Measurements from ENCODE around the gene SMC1A.
"Not testable (repeated sequence)": the region's sequence is repeated elsewhere in the genome, so short reads cannot be mapped to it uniquely, and the experiment has no call there.

Gene SMC1A

DNA sequence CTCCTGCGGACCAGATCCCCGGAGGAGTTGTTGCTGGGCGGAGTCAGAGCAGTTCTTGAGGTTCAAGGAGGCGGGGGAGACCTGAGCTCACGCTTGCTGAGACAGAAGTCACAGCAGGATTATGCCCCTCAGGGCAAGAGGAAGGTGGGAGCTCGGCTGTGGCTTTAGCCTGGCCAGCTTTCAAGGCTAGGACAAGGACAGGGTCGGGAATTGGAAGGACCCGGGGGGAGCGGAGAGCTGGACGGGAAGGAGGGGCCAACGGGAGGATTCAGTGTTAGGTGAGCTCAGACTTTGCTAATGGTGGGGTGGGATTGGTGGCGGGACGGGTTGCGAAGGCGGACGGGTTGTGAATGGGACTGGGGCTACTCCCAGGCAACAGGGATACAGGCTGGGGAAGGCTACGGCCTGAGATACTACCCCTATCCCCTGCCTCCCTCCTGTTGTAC, 430 bp upstream of the SMC1A start, which contains the start of gene RIBC1:
RIBC1 (plus strand) TSS at position 13 of the 446 bp plus-strand sequence. CDS start 3,404 bp downstream, outside the sequence.
- DNase-seq (ENCODE audit: low read depth in 2 of 3, low spot score in 2 of 3) = no peak

DNA sequence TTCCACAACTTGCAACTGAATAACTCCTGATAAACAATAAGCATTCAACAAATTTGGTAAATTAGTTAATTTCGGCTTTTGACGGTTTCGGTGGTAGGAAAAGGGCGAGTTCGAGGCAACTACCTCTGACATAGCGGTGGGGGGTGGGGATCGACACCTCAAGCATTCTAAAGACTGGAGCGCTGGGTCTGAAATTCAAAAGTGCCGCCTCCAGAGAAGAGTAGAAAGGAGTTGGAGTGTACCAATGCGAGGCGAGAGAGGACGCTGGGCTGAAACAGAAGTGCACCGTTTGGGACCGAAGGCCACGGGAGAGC, 725 bp downstream of the SMC1A start:
- no peak for DNase-seq (ENCODE audit: low read depth in 2 of 3, low spot score in 2 of 3)

DNA sequence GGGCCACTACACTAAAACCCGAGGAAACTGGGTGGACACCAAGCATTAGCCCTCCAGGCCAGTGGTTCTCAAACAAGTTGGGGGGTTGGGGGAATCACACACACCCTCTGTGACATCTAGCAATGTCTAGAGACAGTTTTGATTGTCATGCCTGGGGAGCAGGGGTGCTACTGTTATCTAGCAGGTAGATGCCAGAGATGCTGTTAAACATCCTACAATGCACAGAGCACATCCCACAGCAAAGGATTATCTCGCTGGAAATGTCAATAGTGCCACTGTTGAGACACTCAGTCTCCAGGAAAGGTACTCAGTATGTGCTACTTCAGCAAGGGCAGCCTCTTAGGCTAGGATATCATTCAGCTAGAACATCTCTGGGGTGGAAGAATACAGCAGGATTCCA, 1.3 kb downstream of the SMC1A start:
- no peak for DNase-seq (ENCODE audit: low read depth in 2 of 3, low spot score in 2 of 3)

DNA sequence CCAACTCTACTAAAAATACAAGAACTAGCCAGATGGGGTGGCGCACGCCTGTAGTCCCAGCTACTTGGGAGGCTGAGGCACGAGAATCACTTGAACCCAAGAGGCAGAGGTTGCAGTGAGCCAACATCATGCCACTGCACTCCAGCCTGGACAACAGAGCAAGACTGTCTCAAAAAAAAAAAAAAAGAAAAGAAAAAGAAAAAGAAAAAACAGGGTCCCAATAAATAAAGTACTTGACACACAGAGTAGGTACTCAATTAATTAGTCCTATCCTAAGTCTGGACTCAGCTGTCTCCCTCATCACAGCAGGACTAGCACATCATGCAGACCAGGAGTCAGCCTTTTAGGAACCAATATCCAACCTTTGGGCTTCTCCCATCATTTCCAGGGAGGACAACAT, 2.1 kb downstream of the SMC1A start:
- DNase-seq (ENCODE audit: low read depth in 2 of 3, low spot score in 2 of 3) = not testable (repeated sequence)

DNA sequence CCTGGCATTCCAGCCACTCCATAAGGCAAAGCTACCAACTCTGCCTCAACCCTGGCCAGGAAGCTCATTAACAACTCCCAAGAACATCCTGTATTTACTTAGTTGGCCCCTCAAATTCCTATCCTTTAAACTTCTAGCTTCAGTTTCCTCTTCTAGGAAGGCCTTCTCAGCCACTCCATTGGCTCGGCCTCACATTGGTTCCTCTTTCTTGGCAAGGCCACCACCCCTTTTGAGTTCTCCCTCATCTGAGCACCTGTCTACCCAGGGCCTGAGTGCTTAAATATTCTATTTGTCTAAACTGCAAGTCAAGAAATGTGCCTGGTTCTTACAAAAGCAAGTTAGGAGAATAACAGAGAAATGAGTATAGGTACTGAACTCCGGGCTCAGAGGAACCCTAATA, 10.0 kb downstream of the SMC1A start:
- DNase-seq (ENCODE audit: low read depth in 2 of 3, low spot score in 2 of 3) = no peak

DNA sequence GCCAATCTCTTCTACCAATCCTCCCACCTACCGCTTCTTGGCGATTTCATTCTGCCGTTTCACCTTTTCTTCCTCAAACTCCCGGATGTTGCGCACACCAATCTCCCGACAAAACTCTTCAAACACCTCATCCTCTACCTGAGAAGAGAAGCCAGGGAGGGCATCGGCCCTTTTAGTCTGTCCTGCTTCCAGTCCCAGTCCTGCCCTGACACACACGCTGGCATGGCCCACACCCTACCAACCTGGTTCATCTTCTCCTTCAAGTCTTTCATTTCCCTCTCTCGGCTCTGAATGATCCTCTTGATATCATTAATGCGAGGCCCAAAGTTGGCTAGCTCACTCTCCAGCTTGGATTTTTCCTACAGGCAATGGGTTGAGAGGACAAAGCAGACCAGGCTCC, 18.9 kb downstream of the SMC1A start:
- DNase-seq (ENCODE audit: low read depth in 2 of 3, low spot score in 2 of 3) = no peak

DNA sequence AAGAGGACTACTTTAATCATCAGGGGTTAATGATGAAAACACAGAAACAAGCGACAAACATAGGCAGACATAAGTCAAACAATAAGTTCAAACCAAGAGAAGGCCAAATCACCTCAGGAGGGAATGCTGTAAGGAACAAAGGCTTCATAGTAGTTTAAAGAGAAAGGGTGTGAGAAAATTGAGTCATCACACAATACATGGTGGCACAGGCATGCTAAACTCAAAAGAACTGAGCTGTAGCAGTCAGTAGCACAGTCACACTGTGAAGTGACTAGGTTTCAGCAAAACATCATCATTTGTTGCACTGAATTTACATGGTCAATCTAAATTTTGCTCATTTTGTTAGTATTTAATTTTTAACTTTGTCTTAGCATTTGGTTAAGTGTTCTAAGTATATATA, 24.2 kb downstream of the SMC1A start:
- DNase-seq (ENCODE audit: low read depth in 2 of 3, low spot score in 2 of 3) = no peak

DNA sequence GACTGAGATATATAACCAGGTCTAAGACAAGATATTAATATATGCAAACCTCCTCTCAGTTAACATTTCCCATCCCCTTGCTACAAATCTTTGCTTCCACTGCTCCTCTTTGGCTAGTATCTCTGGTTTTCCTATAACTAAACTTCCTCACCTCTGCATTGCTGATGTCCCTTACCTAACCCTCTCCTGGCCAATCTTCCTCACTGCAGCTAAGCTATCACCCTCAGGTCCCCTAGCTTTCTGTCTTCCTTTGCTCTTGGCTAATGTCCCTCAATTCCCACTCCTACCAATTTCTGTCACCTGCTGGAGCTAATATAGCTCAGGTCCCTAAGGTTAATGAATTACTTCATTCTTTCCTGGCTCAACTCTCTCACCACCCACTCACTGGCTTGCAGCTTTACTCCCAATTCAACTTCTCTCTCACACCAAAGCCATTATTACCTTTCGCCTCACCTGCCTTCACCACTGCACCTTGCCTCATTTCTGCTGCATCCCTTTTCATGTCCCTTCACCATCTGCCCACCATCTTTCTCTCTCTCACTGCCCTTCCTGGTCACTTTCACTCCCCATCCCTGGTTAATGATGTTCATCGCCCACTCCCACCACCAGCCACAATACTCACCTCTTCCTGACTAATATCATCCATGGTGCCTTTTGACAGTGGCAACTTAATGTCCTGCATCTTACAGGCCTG, 26.7 kb downstream of the SMC1A start:
- DNase-seq (ENCODE audit: low read depth in 2 of 3, low spot score in 2 of 3) = no peak

DNA sequence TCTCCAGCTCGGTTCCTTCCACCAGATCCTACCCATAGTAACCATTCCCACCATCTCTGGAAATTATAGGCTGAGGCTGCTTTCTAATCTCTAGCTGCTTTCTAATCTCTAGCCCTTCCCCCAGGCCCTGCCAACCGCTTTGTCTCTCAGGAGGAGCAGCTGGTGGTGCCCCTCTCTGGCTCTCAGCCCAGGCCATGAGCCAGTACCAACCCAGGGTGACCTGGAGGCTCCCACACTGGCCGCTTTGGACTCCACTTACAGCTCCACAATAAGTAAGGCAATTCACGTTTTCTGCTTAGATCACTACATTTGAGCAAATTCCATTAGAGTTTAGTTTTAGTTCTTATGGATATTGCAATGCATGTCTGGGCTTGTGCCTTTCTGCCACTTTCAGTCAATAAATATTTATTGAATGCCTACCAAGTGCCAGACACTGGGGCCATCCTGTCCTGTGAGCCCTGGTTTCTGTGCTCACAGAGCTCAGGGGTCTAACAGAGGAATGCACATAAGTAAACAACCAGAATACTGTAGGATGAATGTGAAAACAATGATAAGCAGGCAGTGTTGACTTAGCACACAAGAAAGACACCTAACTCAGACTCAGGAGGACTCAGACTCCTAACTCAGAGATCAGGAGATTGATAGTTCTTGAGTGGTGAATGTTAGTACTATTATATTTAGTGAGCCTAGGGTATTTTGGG, 38.9 kb downstream of the SMC1A start:
- no peak for DNase-seq (ENCODE audit: low read depth in 2 of 3, low spot score in 2 of 3)

DNA sequence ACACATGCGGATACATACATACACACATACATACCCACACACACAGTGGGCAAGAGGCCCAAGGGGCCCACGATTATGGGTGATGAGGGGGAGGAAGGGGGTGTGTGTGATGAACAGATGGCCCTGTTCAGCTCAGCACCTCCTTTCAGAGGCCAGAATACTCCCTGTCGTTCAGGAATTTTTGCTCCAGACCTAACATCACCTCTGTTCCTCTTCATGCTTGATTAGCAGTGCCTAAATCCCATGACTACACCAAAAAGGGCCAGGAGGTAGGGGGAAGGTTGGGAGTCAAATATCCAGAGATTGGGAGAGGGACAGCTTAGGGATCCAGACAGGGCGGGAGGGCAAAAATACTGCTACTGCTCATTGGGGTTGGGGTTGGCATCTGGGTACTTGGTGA, 42.7 kb downstream of the SMC1A start:
- DNase-seq (ENCODE audit: low read depth in 2 of 3, low spot score in 2 of 3) = no peak

DNA sequence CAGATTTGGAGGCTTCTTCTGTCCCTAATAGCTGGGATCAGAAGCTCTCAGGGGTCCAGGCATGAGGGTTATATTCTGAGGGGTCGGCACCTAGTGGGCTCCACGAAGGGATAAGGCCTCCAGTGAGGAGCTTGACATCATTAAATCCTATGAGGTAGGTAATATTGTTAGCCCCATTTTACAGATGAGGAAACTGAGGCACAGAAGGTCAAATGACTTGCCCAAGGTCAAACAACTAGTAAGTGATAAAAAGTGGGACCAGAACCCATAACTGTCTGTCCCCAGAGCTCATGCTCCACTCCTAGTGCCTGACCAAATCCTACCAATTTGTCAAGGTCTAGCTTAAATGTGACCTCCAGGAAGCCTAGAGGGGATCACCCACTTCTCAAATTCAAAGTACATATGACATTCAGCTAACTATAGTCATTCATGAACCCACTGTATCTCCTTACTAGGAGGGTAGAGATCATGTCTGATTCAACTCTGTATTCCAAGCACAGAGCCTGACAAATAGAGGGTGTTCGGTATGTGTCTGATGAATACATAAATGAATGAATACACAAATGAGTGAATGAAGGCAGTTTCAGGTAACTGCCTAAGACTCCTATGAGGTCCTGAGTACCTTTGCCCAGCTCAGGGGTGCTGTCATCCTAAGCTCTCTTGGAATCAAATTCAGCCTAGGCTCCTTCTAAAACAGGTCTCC, 43.3 kb downstream of the SMC1A start:
- DNase-seq (ENCODE audit: low read depth in 2 of 3, low spot score in 2 of 3) = no peak

DNA sequence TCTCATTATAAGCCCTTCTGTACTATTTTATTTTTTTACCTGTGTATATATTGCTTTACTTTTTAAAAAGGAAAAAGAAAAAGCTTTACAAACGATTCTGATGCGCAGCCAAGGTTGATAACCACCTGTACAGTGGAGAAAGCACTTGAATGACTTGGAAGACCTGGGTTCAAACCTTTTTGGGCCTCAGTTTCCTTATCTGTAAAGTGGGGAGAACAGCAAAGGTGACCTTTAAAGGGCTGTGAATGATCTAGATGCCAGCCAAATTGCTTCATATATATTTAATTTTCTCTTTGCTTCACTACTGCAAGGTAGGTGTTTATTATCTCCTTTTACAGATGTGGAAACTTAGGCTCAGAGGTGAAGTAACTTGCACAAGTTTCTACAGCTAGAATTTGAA, 45.0 kb downstream of the SMC1A start:
- no peak for DNase-seq (ENCODE audit: low read depth in 2 of 3, low spot score in 2 of 3)

DNA sequence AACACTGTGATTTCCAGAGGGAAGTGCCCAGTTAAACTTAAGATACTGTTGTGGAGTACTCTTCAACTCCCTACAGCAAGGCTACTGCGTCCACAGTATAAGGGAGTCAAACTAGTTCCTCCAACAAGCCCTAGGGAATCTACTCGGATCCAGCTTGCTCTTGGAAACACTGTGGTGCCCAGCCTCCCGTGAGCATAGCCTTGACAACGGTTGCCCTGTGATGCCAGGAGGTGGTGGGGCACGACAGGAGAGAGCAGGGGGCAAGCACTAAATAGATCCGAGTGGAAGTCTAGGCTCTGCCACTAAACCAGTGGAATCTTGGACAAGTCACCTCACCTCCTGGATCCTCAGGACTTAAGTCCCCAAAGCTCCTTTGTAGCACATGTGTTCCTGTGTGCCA, 45.6 kb downstream of the SMC1A start:
- no peak for DNase-seq (ENCODE audit: low read depth in 2 of 3, low spot score in 2 of 3)

DNA sequence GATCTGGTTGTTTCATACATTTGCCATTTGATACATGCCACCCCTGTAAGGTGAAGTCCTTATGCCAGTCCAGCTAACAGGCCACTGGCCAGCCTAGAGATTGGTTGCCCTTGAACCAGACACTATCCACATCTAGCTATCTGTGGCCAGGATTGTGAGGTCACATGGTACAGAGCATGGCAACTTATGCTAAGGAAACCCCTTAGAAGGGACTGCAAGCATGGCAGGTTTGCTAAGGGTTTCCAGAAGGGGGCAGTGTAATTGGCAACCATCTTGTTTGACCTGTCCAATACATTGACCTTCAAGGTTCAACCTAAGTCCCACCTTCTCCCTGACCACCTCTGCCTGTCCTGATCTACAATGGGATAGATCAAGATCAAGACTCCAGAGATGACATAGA, 47.5 kb downstream of the SMC1A start:
- no peak for DNase-seq (ENCODE audit: low read depth in 2 of 3, low spot score in 2 of 3)

DNA sequence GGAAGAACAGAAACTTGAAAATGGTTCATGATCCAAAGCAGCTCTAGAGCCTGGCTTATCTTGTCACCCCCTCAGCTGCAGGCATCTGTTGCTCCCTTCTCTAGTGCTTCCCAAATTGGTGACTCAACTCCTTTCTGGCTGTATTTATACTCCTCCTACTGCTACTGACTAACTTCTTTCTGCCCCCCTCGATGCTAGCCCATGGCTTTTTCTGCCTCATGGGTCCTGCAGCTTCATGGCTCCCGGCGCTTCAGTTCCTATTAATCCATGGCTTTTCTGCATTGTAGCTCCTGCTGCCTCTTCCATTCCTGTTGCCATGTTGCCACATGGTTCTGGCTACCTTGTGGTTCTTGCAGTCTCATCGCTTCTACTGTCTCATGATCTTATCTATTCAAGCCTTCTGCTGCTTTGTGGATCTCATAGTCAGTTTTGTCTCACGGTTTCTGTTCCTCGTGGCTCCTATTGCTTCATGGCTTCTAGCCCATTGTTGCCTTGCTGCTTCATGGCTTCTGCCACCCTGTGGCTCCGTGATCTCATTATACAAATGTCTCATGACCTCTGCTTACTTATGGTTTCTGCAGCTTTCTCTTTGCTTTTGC, 48.1 kb downstream of the SMC1A start:
- DNase-seq (ENCODE audit: low read depth in 2 of 3, low spot score in 2 of 3) = no peak

DNA sequence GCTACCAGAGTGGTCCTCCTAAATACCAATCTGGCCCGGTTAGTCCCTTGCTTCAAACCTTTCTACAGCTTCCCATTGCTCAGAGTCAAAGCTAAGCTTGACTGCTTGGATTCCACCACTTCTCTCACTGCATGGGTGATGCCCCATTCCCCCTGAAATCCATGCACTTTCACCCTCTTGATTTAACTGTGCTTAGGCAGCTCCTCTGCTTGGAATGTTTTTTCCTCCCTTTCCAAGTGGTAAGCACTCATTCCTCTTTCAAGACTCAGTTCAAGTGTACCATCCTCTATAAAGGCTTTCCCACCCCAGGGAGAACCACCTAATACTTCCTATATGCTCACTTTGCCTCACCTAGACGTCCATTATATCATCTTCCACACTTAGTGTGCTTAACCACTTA, 49.1 kb downstream of the SMC1A start:
- DNase-seq (ENCODE audit: low read depth in 2 of 3, low spot score in 2 of 3) = no peak

DNA sequence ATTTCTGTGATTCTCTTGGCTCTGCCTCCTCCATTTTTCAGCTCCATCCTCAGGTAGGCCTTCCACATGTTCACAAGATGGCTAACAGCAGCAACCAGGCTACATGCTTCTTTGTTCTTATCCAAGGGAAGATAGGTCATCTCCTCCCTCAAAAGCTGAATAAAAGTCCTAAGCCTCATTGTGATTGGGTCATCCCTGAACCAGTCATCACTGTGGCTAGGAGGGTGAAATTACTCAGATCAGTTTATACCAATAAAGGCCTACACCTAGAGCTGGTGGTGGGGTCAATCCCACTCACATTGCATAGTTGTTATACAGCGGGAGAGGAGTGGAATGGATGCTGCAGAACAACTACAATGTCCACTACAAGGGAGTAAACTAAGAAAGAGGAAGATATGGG, 56.0 kb downstream of the SMC1A start:
- not testable (repeated sequence) for DNase-seq (ENCODE audit: low read depth in 2 of 3, low spot score in 2 of 3)

DNA sequence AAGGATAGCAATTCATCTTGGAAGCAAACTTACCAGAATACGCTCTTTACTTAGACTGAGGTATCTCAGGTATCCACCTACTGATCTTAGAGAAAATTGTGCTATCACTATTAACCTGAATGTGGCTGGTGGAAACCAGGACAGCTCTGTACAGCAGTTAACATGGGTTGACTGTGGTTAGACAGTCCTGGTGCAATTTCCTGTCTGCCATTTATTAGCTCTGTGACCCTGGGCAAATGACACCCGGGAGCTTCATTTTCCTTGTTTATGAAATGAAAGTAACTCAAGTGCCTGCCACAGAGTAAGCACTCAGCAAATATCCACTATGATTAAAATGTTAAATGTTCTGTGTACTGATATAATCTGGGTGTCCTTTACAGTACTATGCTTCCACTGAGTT, 60.0 kb downstream of the SMC1A start:
- no peak for DNase-seq (ENCODE audit: low read depth in 2 of 3, low spot score in 2 of 3)

DNA sequence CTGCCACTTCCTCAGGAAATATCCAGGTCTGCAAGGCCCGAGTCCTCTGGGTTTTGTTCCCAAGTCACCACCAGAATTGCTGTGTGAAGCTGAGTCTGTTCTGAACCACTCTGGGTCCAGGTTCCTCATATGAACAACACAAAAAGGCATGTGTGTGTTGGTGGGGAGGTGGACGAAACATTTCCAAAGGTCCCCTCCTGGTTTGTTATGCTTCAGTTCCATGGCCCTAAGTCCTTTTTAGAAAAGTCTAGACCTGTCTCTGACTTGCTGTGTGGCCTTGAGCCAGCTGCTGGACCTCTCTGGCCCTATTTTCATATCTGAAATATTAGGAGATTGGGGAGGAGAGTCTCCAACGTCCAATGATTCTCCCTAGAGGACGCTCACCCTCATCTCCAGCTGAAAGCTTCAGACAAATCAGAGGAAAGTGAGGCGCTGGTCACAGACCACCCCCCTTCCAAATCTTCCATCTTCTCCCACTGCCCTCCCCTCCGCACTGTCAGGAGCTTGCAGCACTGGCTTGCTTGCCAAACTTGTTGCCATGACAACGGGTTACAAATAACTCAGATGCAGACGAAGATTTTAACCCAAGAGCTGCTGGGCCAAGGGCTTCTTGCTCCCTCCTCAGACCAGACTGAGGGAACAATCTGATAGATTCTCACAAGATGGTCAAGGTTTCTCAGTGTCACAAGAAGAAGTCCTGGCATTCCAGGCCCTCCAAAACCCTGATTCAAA, 64.5 kb downstream of the SMC1A start:
- no peak for DNase-seq (ENCODE audit: low read depth in 2 of 3, low spot score in 2 of 3)

DNA sequence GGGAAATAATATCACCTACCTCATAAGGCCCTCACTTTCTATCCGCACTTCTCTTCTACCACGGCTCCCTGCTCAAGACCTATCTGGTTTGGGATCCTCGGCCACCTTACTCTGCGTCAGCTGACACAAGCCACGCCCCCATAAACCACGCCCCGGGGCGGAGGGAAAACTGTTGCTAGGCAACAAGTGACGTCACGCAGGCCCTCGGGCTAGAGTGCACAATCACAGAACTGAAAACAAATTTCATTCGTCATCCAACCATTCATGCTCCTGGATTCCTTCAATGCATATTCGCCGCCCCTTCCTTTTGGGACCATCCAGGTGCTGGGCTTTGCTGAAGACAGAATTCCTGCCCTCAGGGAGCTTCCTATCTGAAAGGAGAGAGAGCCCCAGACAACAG, 66.3 kb downstream of the SMC1A start:
- DNase-seq (ENCODE audit: low read depth in 2 of 3, low spot score in 2 of 3) = no peak

DNA sequence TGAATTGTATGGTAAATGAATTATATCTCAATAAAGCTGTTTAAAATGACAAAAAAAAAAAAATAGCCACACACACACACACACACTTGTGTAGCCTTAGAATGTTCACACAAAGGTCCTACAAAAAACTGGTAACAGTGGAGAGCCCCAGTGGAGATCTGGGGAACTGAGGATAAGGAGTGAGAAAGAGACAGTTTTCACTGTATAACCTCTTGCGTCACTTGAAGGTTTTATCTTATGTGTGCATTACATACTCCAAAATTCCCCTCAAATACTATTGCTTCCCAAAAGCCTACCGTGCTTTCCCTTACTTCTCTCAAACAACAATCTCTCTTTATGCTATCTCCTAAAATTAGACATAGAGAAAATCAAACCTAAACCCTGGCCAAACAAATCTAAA, 67.8 kb downstream of the SMC1A start:
- no peak for DNase-seq (ENCODE audit: low read depth in 2 of 3, low spot score in 2 of 3)

All from activated CD8-positive, alpha-beta memory T cell treated with anti-CD3 and anti-CD28 coated beads for 48 hours (primary cell).